WTC11 (cell line): Measurements from ENCODE around the gene EEFSEC.

Experiments used
- CREB1 ChIP-seq: sonication (generic); formaldehyde crosslinking; IDR thresholded peaks from 2 replicates; pipeline ENCODE4 v1.8.0; 2023; ENCODE audit warnings: mild to moderate bottlenecking, missing genetic modification reagents
- CTCF ChIP-seq: fragments of 200-600 bp; IDR thresholded peaks from 2 replicates; pipeline ENCODE4 v1.8.0; 2022; ENCODE audit warnings: antibody characterized with exemption
- E2F1 ChIP-seq: sonication (generic); formaldehyde crosslinking; IDR thresholded peaks from 2 replicates; pipeline ENCODE4 v1.8.0; 2022; ENCODE audit warnings: mild to moderate bottlenecking, missing genetic modification reagents
- ESRRA ChIP-seq: sonication (generic); formaldehyde crosslinking; IDR thresholded peaks from 2 replicates; pipeline ENCODE4 v1.8.1; 2022; ENCODE audit warnings: mild to moderate bottlenecking, missing genetic modification reagents, borderline replicate concordance
- HMGXB4 ChIP-seq: sonication (generic); formaldehyde crosslinking; IDR thresholded peaks from 2 replicates; pipeline ENCODE4 v1.8.1; 2023; ENCODE audit warnings: mild to moderate bottlenecking, moderate library complexity, missing genetic modification reagents
- USF1 ChIP-seq: sonication (generic); formaldehyde crosslinking; IDR thresholded peaks from 2 replicates; pipeline ENCODE4 v1.8.0; 2022; ENCODE audit warnings: mild to moderate bottlenecking, missing genetic modification reagents

GRCh38 chr3:128432301-128432970 is 279.2 kb downstream of the EEFSEC start:
- TF ChIP-seq CTCF (no peak), E2F1 (CRISPR knock-in tag) (no peak), USF1 (CRISPR knock-in tag) (peak; percentile 51; the same call in 1 of the 2 replicates), HMGXB4 (no peak), CREB1 (CRISPR knock-in tag) (no peak), ESRRA (CRISPR knock-in tag) (no peak)
